NCI-H2227 (cell line): ENCODE data around the gene RAB3A.
A peak's percentile ranks its signal among the peaks of the same experiment; 100 is the strongest.

Experiments used
- DNase-seq: peaks from one replicate; lab custom pipeline; 2025; ENCODE audit not compliant: unreplicated experiment; lab: John Stamatoyannopoulos, UW

The RAB3A gene, protein sequence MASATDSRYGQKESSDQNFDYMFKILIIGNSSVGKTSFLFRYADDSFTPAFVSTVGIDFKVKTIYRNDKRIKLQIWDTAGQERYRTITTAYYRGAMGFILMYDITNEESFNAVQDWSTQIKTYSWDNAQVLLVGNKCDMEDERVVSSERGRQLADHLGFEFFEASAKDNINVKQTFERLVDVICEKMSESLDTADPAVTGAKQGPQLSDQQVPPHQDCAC

DNA sequence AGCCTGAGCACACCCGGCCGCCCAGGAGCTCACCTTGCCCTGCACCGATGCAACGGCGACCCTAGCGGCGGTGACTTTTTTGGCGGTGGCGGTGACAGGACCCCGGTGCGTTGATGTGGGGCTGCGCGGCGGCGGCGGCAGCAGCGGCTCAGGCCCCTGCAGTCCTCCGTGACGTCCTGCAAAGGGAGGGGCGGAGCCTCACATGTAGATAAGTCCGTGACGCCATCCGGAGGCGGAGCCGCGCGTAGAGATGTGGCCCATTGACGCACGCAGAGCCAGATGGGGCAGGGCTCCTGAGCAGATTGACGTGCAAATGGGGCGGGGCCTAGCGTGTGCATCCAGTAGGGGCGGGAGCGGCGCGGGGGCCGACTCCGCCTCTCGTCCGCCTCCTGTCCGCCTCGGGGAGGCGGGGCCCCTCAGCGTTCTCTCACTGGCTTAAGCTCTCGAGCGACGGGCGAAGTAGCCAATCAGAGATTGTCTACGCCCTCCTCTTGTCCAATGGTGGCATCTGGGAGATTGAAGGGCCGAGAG, at the start of gene RAB3A:
Gene RAB3A, minus strand, starts transcription at position 180 of the 531 bp plus-strand sequence. CDS start 1,302 bp downstream, outside the sequence.
- peak; percentile 99 for DNase-seq

DNA sequence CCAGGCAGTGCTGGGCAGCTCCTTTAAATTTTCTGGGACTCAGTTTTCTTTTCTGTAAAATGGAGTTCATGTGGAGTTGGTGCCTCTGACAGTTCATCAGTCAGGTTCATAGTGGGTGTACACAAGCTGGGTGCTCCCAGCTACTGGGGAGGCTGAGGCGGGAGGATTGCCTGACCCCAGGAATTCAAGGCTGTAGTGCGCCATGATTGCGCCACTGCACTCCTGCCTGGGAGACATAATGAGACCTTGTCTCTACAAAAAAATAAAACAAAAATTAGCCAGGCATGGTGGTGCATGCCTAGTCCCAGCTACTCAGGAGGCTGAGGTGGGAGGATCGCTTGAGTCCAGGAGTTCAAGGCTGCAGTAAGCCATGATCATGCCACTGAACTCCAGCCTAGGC, 49.3 kb upstream of the RAB3A start:
- no peak for DNase-seq

DNA sequence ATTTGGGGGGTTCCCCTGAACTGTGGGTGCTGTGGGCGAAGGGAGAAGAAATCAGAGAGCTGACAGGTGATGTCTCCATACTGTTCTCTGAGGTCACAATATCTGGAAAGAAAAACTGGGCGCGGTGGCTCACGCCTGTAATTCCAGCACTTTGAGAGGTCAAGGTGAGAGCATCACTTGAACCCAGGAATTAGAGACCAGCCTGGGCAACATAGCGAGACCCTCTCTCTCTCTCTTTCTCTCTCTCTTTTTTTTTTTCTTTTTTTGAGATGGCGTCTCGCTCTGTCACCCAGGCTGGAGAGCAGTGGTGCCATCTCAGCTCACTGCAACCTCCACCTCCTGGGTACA, 48.5 kb upstream of the RAB3A start:
- no peak for DNase-seq

DNA sequence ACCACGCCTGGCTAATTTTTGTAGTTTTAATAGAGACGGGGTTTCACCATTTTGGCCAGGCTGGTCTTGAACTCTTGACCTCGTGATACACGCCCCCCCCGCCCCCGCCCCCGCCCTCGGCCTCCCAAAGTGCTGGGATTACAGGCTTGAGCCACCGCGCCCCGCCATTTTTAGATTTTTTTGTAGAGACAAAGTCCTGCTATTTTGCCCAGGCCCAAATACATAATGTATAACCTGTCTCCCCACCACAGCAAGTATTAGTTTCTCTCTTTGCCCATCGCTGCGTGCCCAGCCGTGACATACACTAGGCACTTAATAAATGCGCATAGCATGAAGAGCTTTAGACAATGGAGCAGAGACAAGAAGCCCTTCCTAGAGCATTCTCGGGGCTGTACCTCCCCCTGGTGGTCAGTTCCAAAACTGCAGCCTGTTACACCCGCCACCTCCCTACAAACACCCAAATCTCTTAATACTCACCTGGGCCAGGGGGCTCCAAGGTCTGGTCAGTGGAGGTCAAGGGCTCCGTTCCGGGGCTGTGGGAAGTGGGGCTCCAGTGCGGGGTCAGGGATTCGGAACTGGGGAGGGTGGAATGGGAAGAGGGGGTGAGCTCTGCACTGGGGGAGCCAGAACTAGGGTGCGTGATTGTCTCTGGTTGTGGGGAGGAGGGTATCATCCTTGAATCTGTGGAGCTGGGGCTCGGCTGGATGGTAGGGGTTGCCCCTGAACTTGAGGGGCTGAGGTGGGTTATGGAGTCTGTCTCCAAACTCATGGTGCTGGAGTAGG, 47.9 kb upstream of the RAB3A start:
- peak; percentile 75 for DNase-seq

DNA sequence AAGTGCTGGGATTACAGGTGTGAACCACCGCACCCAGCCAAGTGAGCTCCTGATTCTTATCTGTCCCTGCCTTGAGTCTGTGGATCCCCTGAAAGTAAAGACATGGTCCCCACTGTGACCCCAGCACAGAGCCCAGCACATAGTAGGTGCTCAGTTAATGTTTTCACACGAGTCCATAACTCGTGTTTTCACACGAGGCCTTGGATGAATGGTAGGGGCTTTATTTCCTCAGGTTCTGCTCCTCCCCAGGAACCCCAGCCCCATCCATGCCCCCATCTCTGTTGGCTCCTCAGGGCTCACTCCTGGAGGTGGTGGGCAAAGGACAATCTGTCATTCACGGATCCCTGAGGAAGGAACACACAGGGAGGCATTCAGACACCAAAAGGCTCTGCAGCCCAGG, 46.0 kb upstream of the RAB3A start:
- no peak for DNase-seq

DNA sequence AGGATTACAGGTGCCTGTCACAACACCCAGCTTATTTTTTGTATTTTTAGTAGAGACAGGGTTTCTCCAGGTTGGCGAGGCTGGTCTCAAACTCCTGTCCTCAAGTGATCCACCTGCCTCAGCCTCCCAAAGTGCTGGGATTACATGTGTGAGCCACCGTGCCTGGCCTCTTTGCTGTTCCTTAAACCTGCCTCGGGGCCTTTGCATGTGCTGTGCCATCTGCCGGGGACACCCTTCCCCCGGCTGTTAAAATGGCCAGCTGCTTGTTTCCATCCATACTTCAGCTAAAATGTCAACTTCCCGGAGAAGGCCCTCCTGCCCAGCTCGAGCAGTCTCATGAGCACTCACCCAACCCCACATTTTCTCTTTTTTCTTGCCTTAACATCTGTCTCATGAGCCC, 41.5 kb upstream of the RAB3A start:
- no peak for DNase-seq

DNA sequence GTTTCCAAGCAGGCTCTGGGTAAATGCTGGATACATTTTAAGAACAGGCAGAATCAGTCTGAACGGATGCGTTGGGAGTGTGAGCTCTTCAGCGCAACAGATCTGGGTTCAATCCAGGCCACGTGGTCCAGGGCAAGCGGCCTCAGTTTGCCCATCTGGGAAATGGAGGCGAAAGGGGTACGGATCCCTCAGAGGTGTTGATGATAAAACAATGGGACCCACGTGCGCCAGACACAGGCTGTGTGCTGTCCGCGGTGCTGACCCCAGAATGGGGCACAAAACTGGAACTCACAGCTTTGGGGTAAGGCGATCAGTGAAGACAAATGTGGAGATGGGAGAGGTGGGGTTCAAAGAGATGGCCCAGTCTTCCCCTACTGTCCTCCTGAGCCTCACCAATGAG, 35.5 kb upstream of the RAB3A start:
- DNase-seq, result no peak

DNA sequence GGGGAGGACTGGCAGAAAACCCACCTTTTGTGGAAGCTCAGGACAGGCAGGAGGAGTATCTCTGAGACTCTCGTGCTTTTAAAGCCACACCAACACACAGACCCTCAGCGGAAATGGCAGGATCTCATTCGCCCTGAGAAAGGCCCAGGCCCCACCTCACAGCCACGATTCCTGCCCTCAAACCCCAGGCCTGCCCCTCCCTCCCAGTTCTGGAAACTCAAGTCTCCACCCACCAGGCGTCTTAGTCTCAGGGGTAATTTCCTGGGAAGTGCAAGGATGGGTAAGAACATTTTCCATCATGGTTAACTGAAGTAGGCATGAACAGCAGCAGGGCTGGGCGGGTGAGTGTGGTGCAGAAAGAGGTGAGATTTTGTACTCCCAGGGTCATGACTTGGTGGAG, 30.4 kb upstream of the RAB3A start:
- DNase-seq, result peak; percentile 57

DNA sequence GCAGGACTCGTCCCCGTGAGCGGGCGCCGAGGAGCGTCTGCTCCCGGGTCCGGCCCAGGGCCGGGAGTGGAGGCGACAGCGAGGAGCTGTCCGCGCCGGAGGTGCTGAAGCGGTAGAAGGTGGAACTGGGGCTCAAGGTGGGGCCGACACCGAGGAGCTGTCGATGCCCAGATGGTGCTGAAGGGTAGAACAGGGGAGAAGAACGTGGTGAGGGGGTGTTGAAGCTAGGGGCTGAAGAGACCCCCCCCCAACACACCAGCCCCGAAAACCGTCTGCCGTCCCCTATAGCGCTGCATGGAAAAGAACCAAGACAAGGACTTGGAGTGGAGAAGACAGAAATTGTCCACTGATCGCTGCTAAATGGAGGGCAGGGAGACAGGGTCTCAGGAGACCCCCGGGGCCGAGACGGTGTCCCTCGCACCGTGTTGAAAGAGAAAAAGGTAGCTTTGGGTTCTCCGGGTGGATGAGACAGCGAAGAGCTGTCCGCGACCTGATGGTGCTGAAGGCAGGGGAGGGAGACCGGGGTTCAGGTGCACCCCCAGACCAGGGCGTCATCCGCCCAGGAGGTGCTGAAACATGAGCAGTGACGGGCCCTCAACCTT, 29.5 kb upstream of the RAB3A start:
- peak; percentile 54 for DNase-seq

DNA sequence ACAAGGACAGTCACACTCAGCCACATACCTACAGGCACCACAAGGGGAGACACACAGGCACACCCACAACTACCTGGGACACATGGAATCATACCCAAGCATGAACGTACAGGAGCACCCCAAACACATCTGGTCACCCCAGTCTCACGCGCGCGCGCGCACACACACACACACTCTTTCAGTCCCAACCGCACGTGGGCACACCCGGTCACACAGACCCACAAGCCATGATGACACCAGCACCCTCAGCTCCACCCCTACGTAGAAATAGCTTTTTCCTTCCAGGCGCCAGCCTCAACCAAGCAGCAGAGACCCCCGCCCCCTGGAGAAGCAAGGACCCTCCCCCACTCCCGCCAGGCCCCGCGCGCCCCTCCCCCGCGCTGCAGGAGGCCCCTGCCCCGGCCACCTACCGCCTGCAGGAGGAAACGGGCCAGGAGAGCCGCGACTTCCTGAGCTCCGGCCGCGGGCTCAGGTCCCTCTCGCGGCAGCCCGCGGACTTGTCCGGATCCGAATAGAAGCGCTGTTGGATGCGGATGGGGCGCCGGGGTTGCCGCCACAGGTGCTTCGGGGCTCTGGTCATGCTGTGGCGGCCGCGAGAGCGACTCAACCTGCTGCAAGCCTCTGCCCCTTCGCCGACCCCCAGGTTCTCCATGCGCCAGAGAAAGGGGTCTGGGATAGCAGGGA, 28.8 kb upstream of the RAB3A start:
- peak; percentile 68 for DNase-seq

DNA sequence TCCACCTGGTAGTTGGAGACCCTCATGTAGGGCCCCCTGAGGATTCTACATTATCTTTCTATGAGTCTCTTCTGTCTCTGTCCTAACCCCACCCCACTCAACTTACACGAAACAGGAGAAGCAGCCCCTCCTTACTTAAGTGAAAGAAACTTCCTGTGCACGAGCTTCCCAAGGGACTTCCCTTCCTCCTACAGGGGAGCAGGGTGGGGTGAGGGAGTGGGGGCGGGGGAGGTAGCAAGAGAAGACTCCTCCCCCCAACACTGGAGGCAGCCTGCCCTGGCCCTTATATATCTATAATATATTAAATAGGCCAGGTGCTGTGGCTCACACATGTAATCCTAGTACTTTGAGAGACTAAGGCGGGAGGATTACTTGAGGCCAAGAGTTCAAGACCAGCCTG, 27.9 kb upstream of the RAB3A start:
- DNase-seq, result no peak

DNA sequence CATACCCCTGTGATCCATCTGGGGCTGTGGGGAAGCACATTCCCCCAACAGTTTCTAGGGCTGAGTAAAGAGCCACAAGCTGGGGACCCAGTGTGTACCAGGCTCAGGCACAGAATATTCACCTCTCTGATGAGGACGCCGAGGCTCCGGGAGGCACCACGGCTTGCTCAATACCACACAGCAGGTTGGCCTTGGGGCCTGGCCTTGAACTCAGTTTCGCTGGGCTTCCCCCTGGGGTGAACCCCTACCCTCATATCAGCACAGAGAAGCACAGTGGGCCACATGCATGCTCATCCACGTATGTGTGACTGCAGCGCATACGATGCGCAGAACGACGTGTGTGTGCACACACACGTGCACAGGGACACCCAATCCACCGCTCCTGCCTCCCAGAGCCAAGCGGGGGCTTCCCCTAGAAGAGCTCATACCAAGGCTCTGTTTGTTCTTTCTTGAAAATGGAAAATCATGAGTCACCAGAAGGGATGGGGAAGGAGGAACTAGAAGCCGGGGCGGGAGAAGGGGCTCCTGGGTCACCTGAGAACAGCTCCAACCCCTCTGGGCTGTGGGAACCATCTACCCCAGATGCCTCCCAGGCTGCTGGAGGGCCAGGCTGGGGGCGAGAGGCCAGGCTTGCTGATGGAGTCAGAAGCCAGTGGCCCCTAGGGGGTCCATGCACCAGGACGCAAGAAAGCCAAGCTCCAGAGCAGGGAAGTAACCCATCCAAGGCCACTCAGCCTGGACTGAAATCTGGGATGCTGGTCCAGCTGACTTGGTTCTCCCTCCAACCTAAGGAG, 27.3 kb upstream of the RAB3A start:
- DNase-seq, result no peak

DNA sequence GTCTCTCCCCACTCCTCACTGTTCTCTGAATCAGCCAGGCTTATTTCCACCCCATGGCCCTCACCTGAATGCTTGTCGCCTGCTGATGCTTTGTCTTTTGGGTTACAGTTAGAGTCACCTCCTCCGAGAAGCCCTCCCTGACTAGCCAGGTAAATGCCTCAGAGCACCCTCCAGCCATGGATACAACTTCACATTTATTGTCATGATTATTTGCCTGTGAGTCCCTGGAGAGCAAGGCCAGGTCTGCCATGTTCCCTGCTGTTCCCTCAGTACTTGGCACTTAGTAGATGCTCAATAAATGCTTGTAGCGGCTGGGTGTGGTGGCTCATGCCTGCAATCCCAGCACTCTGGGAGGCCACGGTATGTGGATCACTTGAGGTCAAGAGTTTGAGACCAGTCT, 26.1 kb upstream of the RAB3A start:
- DNase-seq, result no peak

DNA sequence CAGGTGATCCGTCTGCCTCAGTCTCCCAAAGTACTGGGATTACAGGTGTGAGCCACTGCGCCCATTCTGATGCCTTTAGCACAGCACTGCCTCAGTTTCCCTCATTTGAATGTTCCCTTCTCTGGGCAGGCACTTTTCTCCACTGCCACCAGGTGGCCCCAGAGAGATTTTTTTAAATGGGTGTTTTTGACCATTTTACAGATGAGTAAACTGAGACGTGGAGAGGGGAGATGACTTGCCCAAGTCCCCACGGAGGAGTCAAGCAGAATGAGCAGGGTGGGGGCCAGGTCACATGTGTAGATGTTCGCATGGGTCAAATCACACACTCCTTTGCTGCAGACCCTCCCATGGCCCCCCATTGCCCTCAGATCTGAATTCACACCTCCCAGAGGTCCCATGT, 25.6 kb upstream of the RAB3A start:
- no peak for DNase-seq

DNA sequence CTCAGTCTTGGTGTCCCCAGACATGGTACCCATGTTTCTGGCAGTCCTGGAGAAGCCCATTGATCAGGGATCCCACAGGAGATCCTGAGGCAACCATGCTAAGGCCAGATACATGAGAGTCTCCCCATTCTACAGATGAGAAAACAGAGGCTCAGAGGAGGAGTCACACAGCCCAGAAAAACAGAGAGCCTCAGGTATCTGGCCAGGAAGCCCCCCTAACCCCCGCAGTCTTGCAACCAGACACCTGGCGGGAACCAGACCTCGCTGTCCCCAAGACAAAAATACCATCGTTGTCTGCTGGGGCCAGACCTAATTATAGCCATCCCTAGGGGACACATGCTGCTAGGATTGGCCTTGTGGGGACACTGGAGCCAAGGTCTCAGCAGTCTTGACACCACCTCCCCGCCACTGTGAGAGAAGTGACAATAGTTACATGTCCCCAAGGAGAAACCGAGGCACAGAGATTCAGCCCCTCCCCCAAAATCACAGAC, 24.0 kb upstream of the RAB3A start:
- no peak for DNase-seq

DNA sequence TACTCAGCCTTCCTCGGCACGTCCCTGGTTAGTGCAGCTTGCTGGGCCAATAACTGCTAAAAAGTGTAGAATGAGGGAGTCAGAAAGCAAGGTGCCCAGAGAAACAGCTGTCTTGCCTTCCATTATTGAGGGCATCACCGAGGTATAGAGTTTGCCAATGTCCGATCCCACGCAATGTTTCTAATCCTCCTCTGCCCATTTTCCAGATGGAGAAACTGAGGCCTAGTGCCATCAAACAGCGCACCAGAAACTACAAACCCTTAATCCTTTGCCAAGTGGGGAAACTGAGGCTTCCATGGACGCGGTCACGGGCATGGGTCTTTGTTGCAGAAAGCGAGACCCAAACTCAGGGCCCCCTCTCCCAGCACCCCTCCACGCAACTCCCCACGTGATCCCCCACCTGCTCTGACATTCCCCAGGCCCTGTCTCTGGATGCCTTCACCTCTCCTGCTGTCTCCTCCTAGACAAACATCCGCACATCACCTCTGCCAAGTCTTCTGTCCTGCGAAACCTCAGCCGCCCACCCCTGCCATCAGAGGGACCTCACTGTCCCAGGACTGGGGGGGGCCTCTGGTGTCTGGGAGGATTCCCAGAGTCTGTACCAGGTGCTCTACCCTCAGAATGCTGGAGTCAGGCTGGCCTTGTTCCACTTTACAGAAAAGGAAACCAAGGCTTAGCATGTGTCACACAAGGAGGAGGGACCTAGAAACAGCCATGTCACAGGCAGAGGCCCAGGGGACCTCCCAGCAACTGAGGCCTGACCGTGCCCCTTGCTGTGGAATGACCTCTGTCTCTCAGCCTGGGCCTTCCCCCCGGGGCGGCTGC, 23.3 kb upstream of the RAB3A start:
- DNase-seq, result no peak

DNA sequence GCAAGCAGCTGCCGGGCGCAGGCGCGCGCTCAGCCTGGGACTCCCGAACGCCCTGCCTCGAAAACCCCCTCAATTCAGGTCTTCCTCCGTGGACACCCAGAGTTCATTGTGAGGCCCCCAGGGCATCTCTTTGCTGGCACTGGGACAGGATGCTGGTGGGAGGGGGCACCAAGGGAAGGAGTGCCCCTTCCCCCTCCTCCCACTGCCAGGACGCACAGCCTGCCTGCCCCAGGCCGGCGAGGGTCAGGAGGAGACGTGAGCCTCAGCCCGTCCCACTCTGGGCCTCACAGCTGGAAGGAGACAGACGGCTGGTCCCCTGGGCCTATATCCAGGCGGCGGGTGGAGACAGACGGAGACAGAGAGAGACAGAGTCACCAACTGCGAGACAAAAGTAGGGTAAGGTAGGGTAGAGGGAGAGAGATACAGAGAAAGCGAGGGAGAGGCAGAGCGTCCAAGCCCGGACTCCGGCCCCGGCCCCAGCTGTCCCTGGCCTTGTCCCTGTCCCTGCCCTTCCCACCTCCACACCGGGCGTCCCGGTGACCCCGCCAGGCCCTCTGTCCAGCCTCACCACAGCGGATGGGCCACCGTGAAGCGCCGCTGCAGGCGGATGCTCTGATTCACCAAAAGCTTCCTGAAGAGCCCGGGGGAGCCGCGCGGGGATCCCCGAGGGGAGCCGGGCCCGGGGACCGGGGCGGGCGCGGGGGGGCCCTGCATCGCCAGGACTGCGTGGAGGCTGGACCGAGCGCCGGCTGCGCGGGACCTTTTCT, 22.0 kb upstream of the RAB3A start, which contains the start of gene PDE4C:
Gene PDE4C, minus strand, starts transcription at position 737 of the 767 bp plus-strand sequence. Its CDS starts 23 bp downstream, at position 714.
- DNase-seq, result no peak

DNA sequence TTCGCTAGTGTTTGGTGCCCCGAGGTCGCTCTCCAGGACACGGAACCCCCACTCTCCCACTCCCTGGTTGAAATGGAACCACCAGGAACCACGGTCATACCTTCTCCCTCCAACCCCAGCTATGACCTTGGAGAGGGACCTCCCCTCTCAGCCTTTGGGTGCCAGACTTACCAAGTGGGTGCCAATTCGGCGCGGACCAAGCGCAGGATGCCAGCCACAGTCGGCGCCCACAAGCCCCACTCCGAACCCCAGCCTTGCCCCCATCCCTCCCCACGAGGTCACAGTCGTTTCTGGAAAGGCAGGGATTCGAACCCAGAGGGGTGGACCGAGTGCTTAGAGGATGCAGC, 21.5 kb upstream of the RAB3A start:
- DNase-seq, result no peak
